Smooth muscle cell of the coronary artery (primary cell): ENCODE results near the gene CDH1. TPM values are rescaled to one million over a fixed set of nuclear protein-coding genes. Genes with fewer than 3 reads are reported as not detected.

ENCODE experiments used
- total RNA-seq: library from RNA; depleted of rRNA; stranded (reverse); fragments of >200 nt; gene quantifications from 2 replicates; pipeline ENCODE4 v1.2.3, GENCODE V29; 2014; ENCODE audit warnings: low replicate concordance

CDH1 gene
- 0.15 TPM in 1 of 2 replicates, not detected in the other for total RNA-seq

GRCh38 chr16:68737046-68737729 lies at the start of gene CDH1:
CDH1 (plus strand) TSS chr16:68737292; CDS start chr16:68737416, 124 bp downstream.

GRCh38 chr16:68843482-68844210 lies 106.6 kb downstream of the CDH1 start, which contains the start of gene TANGO6:
TANGO6 (plus strand) TSS chr16:68843531; CDS start chr16:68843618, 87 bp downstream.

Other genes starting within 250 kb of the CDH1 start
- gene ZFP90, start 198.0 kb upstream of the CDH1 start, total RNA-seq: 19.3 and 20.2 TPM in 2 replicates
- gene CDH3, start 92.0 kb upstream of the CDH1 start, total RNA-seq: under 0.01 and 0.15 TPM in 2 replicates
- gene TANGO6, start 106.2 kb downstream of the CDH1 start, total RNA-seq: 20.5 and 64.0 TPM in 2 replicates